Measurements from ENCODE around the gene C16orf87.
A peak's percentile ranks its signal among the peaks of the same experiment; 100 is the strongest.

The C16orf87 gene

GRCh38 chr16:46826631-46827030, 4.3 kb downstream of the C16orf87 start:
- Histone ChIP-seq H3K4me1 (ENCODE audit: control insufficient read depth in 1 of 2, insufficient read depth in 2 of 2, low read length in 2 of 2) (peaks cover 2 to 3% of the 10 kb centered on the region in 2 experiments), H3K27me3 (ENCODE audit: insufficient read depth, low read length) (no peaks in the 10 kb centered on the region), H3K9me3 (ENCODE audit: insufficient read depth, low read depth, low read length) (no peaks in the 10 kb centered on the region), H2AK5ac (ENCODE audit: low read length) (no peak overlapping the region), H3K79me2 (ENCODE audit: control insufficient read depth, insufficient read depth, low read length, poor library complexity) (peaks cover 15% of the 10 kb centered on the region), H3K4ac (ENCODE audit: low read depth, low read length) (no peak overlapping the region), H4K91ac (ENCODE audit: low read depth, low read length) (no peak overlapping the region), H2AFZ (ENCODE audit: insufficient read depth, low read length, poor library complexity) (no peak overlapping the region), H3K18ac (ENCODE audit: low read length) (no peak overlapping the region), H2BK12ac (ENCODE audit: low read length) (no peak overlapping the region), H4K12ac (ENCODE audit: low read depth, low read length) (no peak overlapping the region), H2BK5ac (ENCODE audit: low read depth, low read length, poor library complexity) (no peak overlapping the region), H3K23ac (ENCODE audit: low read length) (no peak overlapping the region), H2BK120ac (ENCODE audit: insufficient read depth, low read length, poor library complexity) (no peak overlapping the region), H3K4me3 (ENCODE audit: low read depth, low read length) (no peak overlapping the region), H3K36me3 (ENCODE audit: control insufficient read depth in 1 of 2, insufficient read depth in 2 of 2, low read length in 2 of 2) (no peaks in the 10 kb centered on the region), H3K9ac (ENCODE audit: low read length) (no peak overlapping the region), H3K79me1 (ENCODE audit: low read length) (peaks cover 11% of the 10 kb centered on the region), H3K4me2 (ENCODE audit: low read length) (no peak overlapping the region), H3K27ac (ENCODE audit: low read depth, low read length) (no peak overlapping the region), H3K14ac (ENCODE audit: low read length) (no peak overlapping the region), H4K8ac (ENCODE audit: low read depth, low read length) (no peak overlapping the region)
- DNase-seq = peak in 1 of 2 donors; percentile 68
- WGBS (ENCODE audit: extremely low coverage, insufficient coverage, insufficient read length) = no CpG with 5 or more reads among the region's 3 CpGs

- peaks cover 11% of the 10 kb centered on the region for H3K79me2 ChIP-seq (ENCODE audit: control insufficient read depth, insufficient read depth, low read length, poor library complexity)
- H2AFZ ChIP-seq (ENCODE audit: insufficient read depth, low read length, poor library complexity) = no peak overlapping the region
- no peak for DNase-seq
- H3K27me3 ChIP-seq (ENCODE audit: insufficient read depth, low read length) = no peaks in the 10 kb centered on the region
- no peak overlapping the region for H3K4ac ChIP-seq (ENCODE audit: low read depth, low read length)
- no peak overlapping the region for H4K12ac ChIP-seq (ENCODE audit: low read depth, low read length)
- H2BK120ac ChIP-seq (ENCODE audit: insufficient read depth, low read length, poor library complexity) = no peak overlapping the region
- WGBS (ENCODE audit: extremely low coverage, insufficient coverage, insufficient read length) = no CpG with 5 or more reads among the region's 3 CpGs
- no peak overlapping the region for H3K18ac ChIP-seq (ENCODE audit: low read length)
- no peak overlapping the region for H2AK5ac ChIP-seq (ENCODE audit: low read length)
- H3K9ac ChIP-seq (ENCODE audit: low read length) = no peak overlapping the region
- no peak overlapping the region for H2BK12ac ChIP-seq (ENCODE audit: low read length)
- no peak overlapping the region for H3K4me3 ChIP-seq (ENCODE audit: low read depth, low read length)
- H2BK5ac ChIP-seq (ENCODE audit: low read depth, low read length, poor library complexity) = no peak overlapping the region
- H3K79me1 ChIP-seq (ENCODE audit: low read length) = no peaks in the 10 kb centered on the region
- no peak overlapping the region for H4K8ac ChIP-seq (ENCODE audit: low read depth, low read length)
- H3K4me2 ChIP-seq (ENCODE audit: low read length) = no peak overlapping the region
- H3K27ac ChIP-seq (ENCODE audit: low read depth, low read length) = no peak overlapping the region
- peaks cover 7 to 8% of the 10 kb centered on the region in 2 experiments for H3K36me3 ChIP-seq (ENCODE audit: control insufficient read depth in 1 of 2, insufficient read depth in 2 of 2, low read length in 2 of 2)
- H3K4me1 ChIP-seq (ENCODE audit: control insufficient read depth in 1 of 2, insufficient read depth in 2 of 2, low read length in 2 of 2) = no peaks in the 10 kb centered on the region
- H3K23ac ChIP-seq (ENCODE audit: low read length) = no peak overlapping the region
- no peaks in the 10 kb centered on the region for H3K9me3 ChIP-seq (ENCODE audit: insufficient read depth, low read depth, low read length)
- no peak overlapping the region for H4K91ac ChIP-seq (ENCODE audit: low read depth, low read length)
- no peak overlapping the region for H3K14ac ChIP-seq (ENCODE audit: low read length)
Measured at GRCh38 chr16:46822270-46822669, 8.7 kb downstream of the C16orf87 start.

- no peak overlapping the region for H2AFZ ChIP-seq (ENCODE audit: insufficient read depth, low read length, poor library complexity)
- H3K4me2 ChIP-seq (ENCODE audit: low read length) = no peak overlapping the region
- H3K79me2 ChIP-seq (ENCODE audit: control insufficient read depth, insufficient read depth, low read length, poor library complexity) = peaks cover 13% of the 10 kb centered on the region
- H2BK12ac ChIP-seq (ENCODE audit: low read length) = no peak overlapping the region
- no peaks in the 10 kb centered on the region for H3K79me1 ChIP-seq (ENCODE audit: low read length)
- DNase-seq = no peak
- H3K14ac ChIP-seq (ENCODE audit: low read length) = no peak overlapping the region
- H3K23ac ChIP-seq (ENCODE audit: low read length) = no peak overlapping the region
- H2AK5ac ChIP-seq (ENCODE audit: low read length) = no peak overlapping the region
- H3K4ac ChIP-seq (ENCODE audit: low read depth, low read length) = no peak overlapping the region
- no peak overlapping the region for H4K8ac ChIP-seq (ENCODE audit: low read depth, low read length)
- no peak overlapping the region for H4K91ac ChIP-seq (ENCODE audit: low read depth, low read length)
- no peak overlapping the region for H3K9ac ChIP-seq (ENCODE audit: low read length)
- no peak overlapping the region for H3K4me3 ChIP-seq (ENCODE audit: low read depth, low read length)
- no peaks in the 10 kb centered on the region for H3K4me1 ChIP-seq (ENCODE audit: control insufficient read depth in 1 of 2, insufficient read depth in 2 of 2, low read length in 2 of 2)
- H4K12ac ChIP-seq (ENCODE audit: low read depth, low read length) = no peak overlapping the region
- no peak overlapping the region for H3K18ac ChIP-seq (ENCODE audit: low read length)
- H2BK120ac ChIP-seq (ENCODE audit: insufficient read depth, low read length, poor library complexity) = no peak overlapping the region
- H3K27me3 ChIP-seq (ENCODE audit: insufficient read depth, low read length) = no peaks in the 10 kb centered on the region
- H3K36me3 ChIP-seq (ENCODE audit: control insufficient read depth in 1 of 2, insufficient read depth in 2 of 2, low read length in 2 of 2) = peaks cover 9% of the 10 kb centered on the region in 2 experiments
- no peak overlapping the region for H3K27ac ChIP-seq (ENCODE audit: low read depth, low read length)
- no peak overlapping the region for H2BK5ac ChIP-seq (ENCODE audit: low read depth, low read length, poor library complexity)
- WGBS (ENCODE audit: extremely low coverage, insufficient coverage, insufficient read length) = no CpG with 5 or more reads among the region's 2 CpGs
- no peaks in the 10 kb centered on the region for H3K9me3 ChIP-seq (ENCODE audit: insufficient read depth, low read depth, low read length)
Measured at GRCh38 chr16:46817961-46818360, 13.0 kb downstream of the C16orf87 start.

- Histone ChIP-seq H3K27me3 (ENCODE audit: insufficient read depth, low read length) (no peaks in the 10 kb centered on the region), H4K12ac (ENCODE audit: low read depth, low read length) (no peak overlapping the region), H2AFZ (ENCODE audit: insufficient read depth, low read length, poor library complexity) (no peak overlapping the region), H3K27ac (ENCODE audit: low read depth, low read length) (no peak overlapping the region), H4K8ac (ENCODE audit: low read depth, low read length) (no peak overlapping the region), H3K79me2 (ENCODE audit: control insufficient read depth, insufficient read depth, low read length, poor library complexity) (peaks cover 19% of the 10 kb centered on the region), H2BK12ac (ENCODE audit: low read length) (no peak overlapping the region), H3K4me2 (ENCODE audit: low read length) (no peak overlapping the region), H2BK120ac (ENCODE audit: insufficient read depth, low read length, poor library complexity) (no peak overlapping the region), H3K4me1 (ENCODE audit: control insufficient read depth in 1 of 2, insufficient read depth in 2 of 2, low read length in 2 of 2) (peaks cover 3% of the 10 kb centered on the region in 2 experiments), H2BK5ac (ENCODE audit: low read depth, low read length, poor library complexity) (no peak overlapping the region), H3K4ac (ENCODE audit: low read depth, low read length) (no peak overlapping the region), H2AK5ac (ENCODE audit: low read length) (no peak overlapping the region), H3K9ac (ENCODE audit: low read length) (no peak overlapping the region), H3K23ac (ENCODE audit: low read length) (no peak overlapping the region), H3K4me3 (ENCODE audit: low read depth, low read length) (no peak overlapping the region), H3K18ac (ENCODE audit: low read length) (no peak overlapping the region), H3K36me3 (ENCODE audit: control insufficient read depth in 1 of 2, insufficient read depth in 2 of 2, low read length in 2 of 2) (peaks cover 9% of the 10 kb centered on the region in 2 experiments), H3K14ac (ENCODE audit: low read length) (no peak overlapping the region), H3K9me3 (ENCODE audit: insufficient read depth, low read depth, low read length) (no peaks in the 10 kb centered on the region), H3K79me1 (ENCODE audit: low read length) (no peaks in the 10 kb centered on the region), H4K91ac (ENCODE audit: low read depth, low read length) (no peak overlapping the region)
- no peak for DNase-seq
- WGBS (ENCODE audit: extremely low coverage, insufficient coverage, insufficient read length) = no CpG with 5 or more reads among the region's 1 CpG
Measured at GRCh38 chr16:46814790-46815189, 16.2 kb downstream of the C16orf87 start.
